ENCODE measurements around the gene CTDP1. TPM values are rescaled to one million over a fixed set of nuclear protein-coding genes. Genes with fewer than 3 reads are reported as not detected.

The CTDP1 gene
- total RNA-seq, 1 experiment from 2014 or later, result 33.7 TPM

DNA sequence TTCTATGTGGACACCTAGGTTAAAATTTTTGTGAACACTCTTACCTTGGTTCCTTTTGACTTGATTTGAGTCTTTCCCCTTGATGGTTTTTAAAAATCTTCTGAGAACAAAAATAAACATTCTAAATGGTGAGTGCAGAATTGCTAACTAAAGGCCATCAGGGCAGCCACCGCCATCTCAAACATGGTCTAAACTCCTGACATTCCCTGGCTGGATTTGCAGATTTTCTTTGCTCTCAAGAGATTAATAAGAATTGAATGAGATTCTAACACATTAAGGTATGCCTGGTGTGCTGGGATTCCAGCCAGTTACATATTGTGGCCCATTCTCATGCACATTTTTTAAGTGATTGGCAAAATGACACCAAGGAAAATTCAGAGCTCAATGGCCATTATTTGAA is 17.2 kb upstream of the CTDP1 start:
- Histone ChIP-seq H3K4me2 (ENCODE audit: insufficient read depth, insufficient read length, low read length) (no peak overlapping the region), H3K79me2 (ENCODE audit: insufficient read depth, low read length) (no peaks in the 10 kb centered on the region), H4K20me1 (ENCODE audit: control insufficient read depth, insufficient read depth, insufficient read length) (no peaks in the 10 kb centered on the region), H2AK5ac (ENCODE audit: insufficient read length, low read length) (no peak overlapping the region), H3T11ph (ENCODE audit: low read length) (no peak overlapping the region), H3K56ac (ENCODE audit: insufficient read length, low read depth, low read length) (no peak overlapping the region), H3K23ac (ENCODE audit: insufficient read length, low read depth, low read length) (no peak overlapping the region), H4K91ac (ENCODE audit: insufficient read length, low read depth, low read length) (no peak overlapping the region), H3K27me3 (ENCODE audit: insufficient read depth, low read length) (no peaks in the 10 kb centered on the region), H2BK120ac (ENCODE audit: low read depth, low read length, poor library complexity, severe bottlenecking) (no peak overlapping the region), H2BK15ac (ENCODE audit: low read depth, low read length) (no peak overlapping the region), H3K79me1 (ENCODE audit: insufficient read depth, low read depth, low read length, poor library complexity, severe bottlenecking) (no peaks in the 10 kb centered on the region), H2AFZ (ENCODE audit: low read length) (no peak overlapping the region), H4K5ac (ENCODE audit: insufficient read length, low read depth, low read length) (no peak overlapping the region), H3K9me3 (ENCODE audit: control insufficient read depth, low read depth, low read length) (no peaks in the 10 kb centered on the region), H3K14ac (ENCODE audit: insufficient read depth, low read length) (no peak overlapping the region), H3K18ac (ENCODE audit: insufficient read length, low read depth, low read length) (no peak overlapping the region), H4K8ac (replicated peaks; ENCODE audit: insufficient read length, low read depth, low read length) (no peak overlapping the region), H2BK20ac (ENCODE audit: low read depth, low read length, poor library complexity, severe bottlenecking) (no peak overlapping the region), H3K4me1 (ENCODE audit: insufficient read depth, low read length) (peaks cover 5% of the 10 kb centered on the region; the same call in 1 of the 2 replicates), H2BK12ac (ENCODE audit: insufficient read length, low read depth, low read length) (no peak overlapping the region), H3K9ac (ENCODE audit: extremely low read depth, insufficient read length, low read length) (no peak overlapping the region), H3K4ac (ENCODE audit: low read depth, low read length) (no peak overlapping the region), H3K27ac (ENCODE audit: insufficient read length, low read depth, low read length) (no peak overlapping the region), H3K23me2 (ENCODE audit: insufficient read length, low read depth, low read length, poor library complexity, severe bottlenecking) (no peaks in the 10 kb centered on the region), H2BK5ac (ENCODE audit: insufficient read length, low read length) (no peak overlapping the region)
- H3K4me3 Mint-ChIP-seq, result no peak overlapping the region
- H3K27me3 Mint-ChIP-seq (ENCODE audit: low read depth), result peaks cover 21% of the 10 kb centered on the region
- H3K9me3 Mint-ChIP-seq, result no peaks in the 10 kb centered on the region
- no CpG with 5 or more reads among the region's 1 CpG for WGBS (ENCODE audit: extremely low coverage, insufficient read length, low lambda C conversion rate)
- peaks cover 20 to 23% of the 10 kb centered on the region in 2 experiments for H3K4me1 Mint-ChIP-seq
- no peak overlapping the region for H3K27ac Mint-ChIP-seq
- no peaks in the 10 kb centered on the region for H3K36me3 Mint-ChIP-seq (ENCODE audit: insufficient read depth in 1 of 3, low read depth in 3 of 3)
- no peak for DNase-seq
- TF ChIP-seq, protein P1, sequence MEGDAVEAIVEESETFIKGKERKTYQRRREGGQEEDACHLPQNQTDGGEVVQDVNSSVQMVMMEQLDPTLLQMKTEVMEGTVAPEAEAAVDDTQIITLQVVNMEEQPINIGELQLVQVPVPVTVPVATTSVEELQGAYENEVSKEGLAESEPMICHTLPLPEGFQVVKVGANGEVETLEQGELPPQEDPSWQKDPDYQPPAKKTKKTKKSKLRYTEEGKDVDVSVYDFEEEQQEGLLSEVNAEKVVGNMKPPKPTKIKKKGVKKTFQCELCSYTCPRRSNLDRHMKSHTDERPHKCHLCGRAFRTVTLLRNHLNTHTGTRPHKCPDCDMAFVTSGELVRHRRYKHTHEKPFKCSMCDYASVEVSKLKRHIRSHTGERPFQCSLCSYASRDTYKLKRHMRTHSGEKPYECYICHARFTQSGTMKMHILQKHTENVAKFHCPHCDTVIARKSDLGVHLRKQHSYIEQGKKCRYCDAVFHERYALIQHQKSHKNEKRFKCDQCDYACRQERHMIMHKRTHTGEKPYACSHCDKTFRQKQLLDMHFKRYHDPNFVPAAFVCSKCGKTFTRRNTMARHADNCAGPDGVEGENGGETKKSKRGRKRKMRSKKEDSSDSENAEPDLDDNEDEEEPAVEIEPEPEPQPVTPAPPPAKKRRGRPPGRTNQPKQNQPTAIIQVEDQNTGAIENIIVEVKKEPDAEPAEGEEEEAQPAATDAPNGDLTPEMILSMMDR (conservative IDR thresholded peaks at IDR 0.05), result no peak

Measured in H9 (cell line).